Inflammatory macrophage treated with lipopolysaccharide for 1 hour (primary cell): ENCODE data around the gene HDLBP.

Experiments
- DNase-seq, 2 donors: peaks; one replicate each; pipeline ENCODE4 v3.0.0-alpha.2; 2020 to 2022

The HDLBP gene

GRCh38 chr2:241189093-241189855 is 126.2 kb downstream of the HDLBP start:
- no peak for DNase-seq

DNA sequence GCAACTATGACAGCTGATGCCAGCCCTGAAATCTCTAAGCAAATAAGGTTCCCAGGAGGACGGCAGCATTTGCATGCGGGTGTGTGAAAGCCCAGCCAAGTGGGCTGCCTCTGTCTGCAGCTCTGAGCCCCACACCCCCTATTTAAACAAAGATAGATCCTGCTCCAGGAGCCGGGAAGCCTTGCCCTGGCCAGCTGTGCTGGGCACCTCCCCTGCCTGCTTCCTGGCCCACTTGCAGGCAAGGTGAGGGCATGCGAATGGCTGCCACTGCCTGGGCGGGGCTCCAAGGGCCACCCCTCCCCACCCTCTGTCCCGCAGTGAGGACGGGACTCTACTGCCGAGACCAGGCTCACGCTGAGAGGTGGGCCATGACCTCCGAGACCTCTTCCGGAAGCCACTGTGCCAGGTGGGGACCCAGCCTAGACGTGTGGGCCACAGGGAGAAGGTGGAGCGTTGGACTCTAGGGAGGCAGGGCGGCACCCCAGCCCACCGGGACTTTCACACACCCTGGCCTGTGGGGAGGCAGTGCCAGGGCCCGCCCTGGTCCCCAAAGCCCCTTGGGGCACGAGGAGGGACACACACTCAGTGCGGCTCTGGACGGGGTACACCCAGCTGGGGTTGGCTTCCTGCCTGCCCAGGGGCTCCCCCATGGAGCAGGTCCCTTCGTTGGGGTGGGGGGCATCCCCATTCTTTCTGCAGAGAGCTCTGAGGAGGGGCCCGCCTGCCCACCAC is 126.9 kb downstream of the HDLBP start, which contains the start of gene ANO7:
TSS of gene ANO7 (plus strand) at position 317 of the 732 bp plus-strand sequence. CDS start 1,387 bp downstream, outside the sequence.
- no peak for DNase-seq

DNA sequence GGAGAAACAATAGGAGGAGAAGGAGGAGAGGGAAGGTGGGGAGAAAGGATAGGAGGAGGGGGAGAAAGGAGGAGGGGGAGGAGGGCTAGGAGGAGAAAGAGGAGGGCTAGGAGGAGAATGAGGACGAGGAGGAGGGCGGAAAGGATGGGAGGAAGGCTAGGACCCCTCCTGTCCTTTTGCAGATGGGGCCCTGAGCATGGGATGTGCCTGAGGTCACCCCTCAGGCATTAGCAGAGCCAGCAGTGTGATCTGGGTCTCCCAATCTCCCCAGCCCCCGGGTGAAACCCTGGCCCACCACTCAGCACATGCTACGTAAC is 127.6 kb downstream of the HDLBP start:
- DNase-seq: no peak

- DNase-seq: no peak
Observed at GRCh38 chr2:241187101-241187917, 128.2 kb downstream of the HDLBP start.

DNA sequence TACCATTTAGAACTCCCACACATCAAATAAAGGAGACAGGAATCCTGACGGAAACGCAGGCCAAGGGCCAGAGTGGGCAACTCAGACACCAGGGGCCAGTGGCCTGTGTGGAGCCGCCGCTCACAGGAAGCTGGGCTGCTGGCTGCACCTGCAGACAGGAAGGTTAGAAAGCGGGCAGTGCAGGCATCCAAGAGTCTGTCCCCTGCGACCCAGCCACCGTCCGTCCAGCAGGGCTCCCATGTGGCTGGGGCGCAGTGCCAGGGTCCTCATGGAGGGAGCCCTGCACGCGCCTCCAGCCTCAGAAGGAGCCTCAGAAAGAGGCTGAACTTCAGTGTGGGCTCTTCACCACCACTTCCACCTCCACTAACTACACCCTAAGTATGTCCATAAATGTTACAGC is 129.5 kb downstream of the HDLBP start:
- DNase-seq: no peak

DNA sequence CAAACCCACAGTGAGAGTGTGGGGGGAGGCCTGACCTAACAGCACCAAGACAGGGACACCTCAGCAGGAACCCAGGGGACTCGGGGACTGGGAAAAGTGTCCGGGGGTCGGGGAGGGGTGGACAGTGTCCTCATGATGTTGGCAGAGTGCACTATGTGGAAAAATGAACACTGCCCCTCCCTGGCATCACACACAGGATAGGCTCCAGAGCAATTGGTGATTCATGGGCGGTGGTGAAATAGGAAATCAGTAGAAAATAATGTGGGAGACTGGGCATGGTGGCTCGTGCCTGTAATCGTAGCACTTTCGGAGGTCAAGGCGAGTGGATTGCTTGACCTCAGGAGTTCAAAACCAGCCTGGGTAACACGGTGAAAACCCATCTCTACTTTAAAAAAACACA is 130.6 kb downstream of the HDLBP start:
- no peak for DNase-seq

DNA sequence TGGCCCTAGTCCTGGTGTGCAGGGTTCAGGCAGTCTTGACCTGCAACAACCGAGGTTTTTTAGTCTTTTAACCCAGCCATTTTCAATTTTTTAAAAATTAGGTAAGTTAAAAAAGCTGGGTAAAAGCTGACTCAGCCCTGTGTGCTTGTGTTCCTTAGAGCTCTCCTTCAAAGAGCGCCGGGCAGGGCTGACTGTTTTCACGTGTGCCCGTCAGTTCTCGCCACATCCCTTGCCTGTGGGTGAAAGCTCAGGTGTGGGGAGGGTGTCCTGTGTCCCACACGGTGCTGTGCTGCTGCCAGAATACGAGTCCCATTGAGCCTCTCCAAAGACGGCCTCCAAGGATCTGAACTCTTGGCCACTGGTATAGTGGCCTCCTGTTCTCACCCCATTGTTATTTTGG is 132.3 kb downstream of the HDLBP start:
- DNase-seq: no peak

DNA sequence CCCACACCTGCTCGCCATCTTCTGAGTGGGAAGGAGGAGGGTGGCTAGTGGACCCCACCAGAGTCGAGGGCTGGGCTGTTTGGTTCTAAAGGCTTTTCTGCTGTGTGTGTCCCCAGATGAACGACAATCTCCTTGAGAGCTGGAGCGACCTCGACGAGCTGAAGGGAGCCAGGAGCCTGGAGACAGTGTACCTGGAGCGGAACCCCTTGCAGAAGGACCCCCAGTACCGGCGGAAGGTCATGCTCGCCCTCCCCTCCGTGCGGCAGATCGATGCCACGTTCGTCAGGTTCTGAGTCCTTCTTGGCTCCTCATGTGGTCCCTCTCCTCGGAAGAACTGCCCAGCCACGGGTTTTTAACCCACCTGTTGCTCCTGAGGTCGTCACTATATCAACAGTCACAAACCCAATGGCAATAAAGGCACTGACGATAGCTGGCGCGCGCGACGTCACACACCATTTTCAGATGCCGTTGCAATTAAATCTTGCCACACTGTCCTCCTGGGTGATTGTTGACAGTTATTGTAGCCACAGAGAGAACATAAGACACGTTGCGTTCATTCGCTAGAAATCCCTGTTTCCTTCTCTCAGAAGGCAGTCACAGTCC is 132.8 kb downstream of the HDLBP start:
- no peak for DNase-seq

DNA sequence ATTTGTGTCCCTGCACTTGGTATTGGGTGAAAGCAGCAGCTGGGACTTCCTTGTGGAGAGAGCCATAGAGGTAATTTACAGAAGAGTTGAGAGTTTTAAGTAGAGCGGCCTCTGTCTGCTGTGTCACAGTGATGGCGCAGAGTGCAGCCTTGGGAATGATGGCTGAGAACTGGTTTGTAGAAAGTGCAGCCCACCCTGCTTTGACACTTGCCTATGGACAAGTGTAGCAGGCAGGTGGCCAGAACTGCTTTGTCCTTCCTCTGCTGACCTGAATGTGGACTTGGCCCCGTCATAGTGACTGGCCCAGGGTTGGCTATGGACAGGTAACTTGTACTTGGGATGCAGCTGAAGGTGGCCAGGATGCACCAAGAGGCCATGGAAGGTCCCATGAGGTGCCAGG is 133.3 kb downstream of the HDLBP start:
- DNase-seq: no peak

DNA sequence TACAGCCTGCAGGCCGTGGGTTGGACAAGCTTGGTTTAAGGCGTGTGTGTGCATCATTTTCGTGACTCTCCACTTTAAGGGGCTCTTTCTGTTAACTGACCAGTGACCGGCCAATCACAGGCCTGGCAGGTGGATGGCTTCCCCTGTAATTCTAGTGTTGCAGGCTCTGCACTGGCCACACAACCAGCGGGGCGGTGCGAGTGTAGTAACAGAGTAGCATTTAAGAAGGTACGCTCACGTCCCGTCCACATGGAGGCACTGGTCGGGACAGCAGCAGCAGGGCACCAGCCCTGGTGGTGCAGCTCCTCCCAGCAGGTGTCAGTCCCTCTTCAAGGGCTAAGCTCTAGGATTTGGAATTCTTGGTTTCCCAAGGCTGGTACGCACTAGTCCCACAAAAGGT is 135.0 kb downstream of the HDLBP start:
- DNase-seq: no peak

GRCh38 chr2:241179899-241180298 is 135.6 kb downstream of the HDLBP start:
- no peak for DNase-seq

DNA sequence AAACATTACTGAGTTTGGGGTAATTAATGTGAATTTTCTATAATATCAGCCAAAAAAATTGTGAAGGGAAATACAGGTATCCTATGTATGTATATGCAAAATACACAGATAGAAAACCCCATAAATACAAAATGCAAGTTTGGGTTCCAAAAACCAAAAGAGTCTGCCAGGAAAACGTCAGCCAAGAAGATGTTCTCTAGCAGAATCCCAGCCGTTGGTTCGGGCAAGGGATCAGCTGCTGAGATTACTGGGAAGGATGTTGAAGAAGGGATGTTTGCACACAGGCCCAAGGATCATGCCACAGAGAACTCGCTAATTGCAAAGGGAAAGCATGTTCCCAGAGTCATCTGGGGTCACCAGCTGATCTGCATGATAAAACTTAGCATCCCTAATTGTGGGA is 136.5 kb downstream of the HDLBP start:
- no peak for DNase-seq

- no peak for DNase-seq
Observed at GRCh38 chr2:241177526-241178334, 137.7 kb downstream of the HDLBP start.
